GM18507 (cell line): ENCODE measurements around the gene DCAF4.
"Not testable (repeated sequence)": the region's sequence is repeated elsewhere in the genome, so short reads cannot be mapped to it uniquely, and the experiment has no call there.

ENCODE experiments used
- DNase-seq: peaks from one replicate; pipeline ENCODE4 v3.0.0; 2011; ENCODE audit warnings: low read depth; ENCODE audit not compliant: insufficient read length; ENCODE audit errors: extremely low spot score
- FAIRE-seq: peaks from 2 replicates; lab custom pipeline; 2011; peaks lifted over from hg19 to GRCh38; lab: Jason Lieb, UNC

DCAF4 gene

GRCh38 chr14:72961579-72962335 lies 35.5 kb downstream of the DCAF4 start:
- DNase-seq (no peak), FAIRE-seq (no peak)

DNA sequence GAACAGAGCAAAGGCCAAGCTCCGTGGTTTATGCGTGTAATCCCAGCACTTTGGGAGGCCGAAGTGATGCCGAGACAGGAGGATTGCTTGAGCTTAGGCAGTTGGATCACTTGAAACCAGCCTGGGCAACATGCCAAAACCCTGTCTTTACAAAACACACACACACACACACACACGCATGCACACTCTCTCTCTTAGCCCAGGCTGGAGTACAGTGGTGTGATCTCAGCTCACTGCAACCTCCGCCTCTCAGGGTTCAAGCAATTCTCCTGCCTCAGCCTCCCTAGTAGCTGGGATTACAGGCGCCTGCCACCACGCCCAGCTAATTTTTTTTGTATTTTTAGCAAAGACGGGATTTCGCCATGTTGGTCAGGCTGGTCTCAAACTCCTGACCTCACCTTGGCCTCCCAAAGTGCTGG lies 36.1 kb downstream of the DCAF4 start:
- not testable (repeated sequence) for FAIRE-seq, DNase-seq

GRCh38 chr14:72962829-72963312 lies 36.6 kb downstream of the DCAF4 start:
- DNase-seq (no peak), FAIRE-seq (no peak)

DNA sequence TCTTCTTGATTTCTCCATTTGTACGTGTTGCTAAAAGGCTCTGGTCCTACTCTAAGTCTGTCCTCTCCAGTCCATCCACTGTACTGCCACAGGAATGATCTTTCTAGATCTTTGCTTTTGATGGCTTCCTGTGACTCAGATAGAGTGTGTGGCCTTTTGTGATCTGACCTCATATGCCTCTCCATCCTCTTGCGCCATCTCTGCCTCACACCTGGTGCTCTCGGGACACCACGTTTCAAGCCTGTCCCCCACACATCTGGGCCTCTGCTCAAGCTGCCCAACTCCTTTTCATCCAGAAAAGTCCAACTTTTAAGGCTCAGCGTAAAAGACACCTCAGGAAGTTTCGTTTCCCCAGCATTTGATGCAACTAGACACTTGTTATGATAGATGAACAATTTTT lies 39.0 kb downstream of the DCAF4 start:
- DNase-seq, result no peak
- no peak for FAIRE-seq

GRCh38 chr14:72966038-72966437 lies 39.8 kb downstream of the DCAF4 start:
- DNase-seq (no peak), FAIRE-seq (no peak)

GRCh38 chr14:72968316-72968715 lies 42.1 kb downstream of the DCAF4 start:
- FAIRE-seq, result no peak
- DNase-seq, result no peak

DNA sequence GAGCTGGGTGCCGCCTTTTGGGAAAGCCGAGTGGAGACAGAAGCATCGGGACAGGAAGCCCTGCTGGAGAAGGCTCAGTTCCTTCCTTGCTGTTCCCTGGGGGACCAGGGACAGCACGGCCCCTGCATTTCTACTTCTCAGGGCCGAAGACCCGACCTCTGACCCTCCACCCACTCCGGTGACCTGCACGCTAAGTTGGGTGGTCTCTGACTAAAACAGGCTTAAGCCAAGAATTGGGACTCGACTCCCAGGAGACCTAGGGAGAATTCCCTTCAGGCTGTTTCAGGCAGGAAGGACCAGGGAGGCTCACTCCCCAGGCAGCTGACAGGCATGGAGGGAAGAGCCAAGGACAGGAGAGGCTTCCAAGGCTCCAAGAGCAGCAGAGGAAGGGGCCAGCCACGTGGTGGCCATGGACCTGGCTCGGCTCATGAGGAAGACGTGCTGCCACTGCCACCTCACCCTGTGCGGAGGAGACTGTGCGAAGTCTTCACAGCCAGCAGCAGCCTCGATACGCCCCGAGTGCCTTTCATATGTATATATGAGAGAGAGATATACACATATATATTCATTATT lies 43.9 kb downstream of the DCAF4 start:
- no peak for DNase-seq
- FAIRE-seq, result no peak

DNA sequence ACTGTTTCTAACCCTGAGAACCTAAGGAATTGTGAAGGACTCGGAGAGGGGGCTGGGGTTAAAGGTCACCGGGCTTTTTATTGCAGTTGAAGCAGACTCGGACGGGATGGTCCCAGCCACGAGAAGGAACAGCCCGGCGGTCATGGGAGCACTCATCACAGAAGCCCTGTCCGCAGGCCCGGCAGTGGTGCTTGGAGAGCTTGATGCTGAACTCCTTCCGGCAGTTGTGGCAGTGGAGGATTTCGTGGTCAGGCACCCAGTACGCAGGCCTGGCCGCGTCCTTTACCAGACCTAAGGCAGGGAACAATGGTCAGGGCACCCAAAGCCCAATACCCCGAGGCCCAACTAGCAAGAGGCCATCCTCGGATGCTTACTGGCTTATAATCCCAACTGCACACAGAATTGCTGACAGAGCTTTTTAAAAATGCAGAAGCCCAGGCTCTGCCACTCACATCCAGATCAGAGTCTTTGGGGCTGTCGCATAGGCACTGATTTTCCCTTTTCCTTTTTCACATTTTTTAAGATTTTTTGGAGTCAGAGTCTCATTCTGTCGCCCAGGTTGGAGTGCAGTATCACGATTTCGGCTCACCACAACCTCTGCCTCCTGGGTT lies 44.7 kb downstream of the DCAF4 start:
- DNase-seq, result no peak
- no peak for FAIRE-seq

- no peak for FAIRE-seq
Observed at GRCh38 chr14:72974661-72975060, 48.4 kb downstream of the DCAF4 start.

GRCh38 chr14:72975770-72976169 lies 49.5 kb downstream of the DCAF4 start:
- DNase-seq (no peak), FAIRE-seq (no peak)

More at GRCh38 chr14:72974661-72975060, 48.4 kb downstream of the DCAF4 start:
- DNase-seq, result no peak

DNA sequence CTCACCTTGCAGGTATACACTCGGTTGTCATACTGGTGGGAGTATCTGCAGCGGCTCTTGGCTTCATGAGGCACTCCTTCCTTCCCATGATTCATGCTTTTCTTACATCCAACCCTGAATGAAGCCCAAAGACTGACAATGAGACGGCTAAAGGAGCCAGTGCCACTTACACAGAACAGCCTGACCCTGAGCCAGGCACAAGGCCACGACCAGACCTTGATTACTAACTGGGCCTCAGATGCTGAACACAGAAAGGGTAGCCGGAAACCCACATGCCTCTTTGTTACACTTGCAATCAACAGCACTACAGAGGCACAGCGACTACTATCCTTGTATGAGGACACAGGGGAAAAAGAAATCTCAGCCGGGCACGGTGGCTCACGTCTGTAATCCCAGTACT lies 52.6 kb downstream of the DCAF4 start:
- FAIRE-seq (no peak), DNase-seq (no peak)

- DNase-seq (no peak), FAIRE-seq (no peak)
Observed at GRCh38 chr14:72980863-72981262, 54.6 kb downstream of the DCAF4 start.

DNA sequence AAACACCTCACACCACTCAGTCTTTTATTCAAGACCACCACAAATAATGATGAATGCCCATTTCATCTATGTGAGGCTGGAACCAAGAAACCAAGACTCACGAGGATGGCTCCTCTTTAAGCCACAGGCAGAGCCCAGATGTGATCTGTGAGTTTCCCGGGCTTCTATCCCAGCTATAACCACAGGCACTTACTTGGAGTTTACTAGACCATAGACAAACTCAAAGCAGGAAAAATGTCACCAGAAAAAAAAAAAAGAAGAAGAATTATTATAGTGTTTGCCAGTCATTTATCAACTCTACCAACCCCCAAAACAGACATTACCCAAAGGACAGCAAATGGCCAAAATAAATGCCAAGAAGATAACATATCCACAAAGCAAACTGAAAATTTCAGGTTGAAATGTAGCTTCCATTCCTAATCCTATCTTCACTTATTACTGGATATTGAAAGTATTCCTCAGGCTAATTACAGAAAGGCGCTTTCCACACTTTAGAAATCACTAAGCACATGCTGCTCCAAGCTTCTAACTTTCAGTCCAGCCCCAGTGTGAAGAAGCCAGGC lies 56.0 kb downstream of the DCAF4 start:
- FAIRE-seq, result no peak
- no peak for DNase-seq

DNA sequence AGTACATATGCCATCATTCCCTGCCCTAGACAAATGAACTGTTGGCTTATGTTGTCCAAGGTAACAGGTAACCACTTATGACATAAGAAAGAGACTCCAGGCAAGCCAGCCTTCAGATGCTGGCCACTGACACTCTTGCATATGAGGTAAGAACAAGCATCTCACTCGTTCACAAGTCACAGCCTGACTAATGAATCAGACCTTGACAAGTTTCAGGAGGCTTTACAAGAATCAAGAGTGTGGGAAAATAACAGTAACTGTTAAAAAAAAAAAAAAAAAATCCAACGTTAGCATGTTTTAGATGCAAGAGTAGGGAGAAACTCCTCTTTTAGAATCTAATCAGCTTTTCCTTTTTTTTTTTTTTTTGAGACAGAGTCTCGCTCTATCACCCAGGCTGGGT lies 60.0 kb downstream of the DCAF4 start:
- DNase-seq, result no peak
- no peak for FAIRE-seq

- DNase-seq (no peak), FAIRE-seq (no peak)
Observed at GRCh38 chr14:72986857-72987256, 60.6 kb downstream of the DCAF4 start.

DNA sequence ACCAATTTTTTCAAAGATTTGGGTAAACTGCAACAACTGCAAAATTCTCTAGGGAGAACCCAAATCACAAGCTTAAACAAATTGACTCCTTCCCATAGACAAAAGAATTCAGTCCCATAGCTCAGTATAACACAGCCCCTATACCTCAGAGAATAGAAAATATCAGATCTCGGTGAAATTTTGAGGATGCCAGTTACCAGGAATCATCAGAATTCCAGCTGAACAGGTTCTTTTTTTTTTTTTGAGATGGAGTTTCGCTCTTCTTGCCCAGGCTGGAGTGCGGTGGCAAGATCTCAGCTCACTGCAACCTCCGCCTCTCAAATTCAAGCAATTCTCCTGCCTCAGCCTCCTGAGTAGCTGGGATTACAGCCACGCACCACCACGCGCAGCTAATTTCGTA lies 63.9 kb downstream of the DCAF4 start:
- no peak for FAIRE-seq
- no peak for DNase-seq

- FAIRE-seq (no peak), DNase-seq (no peak)
Observed at GRCh38 chr14:72996916-72997315, 70.7 kb downstream of the DCAF4 start.

DNA sequence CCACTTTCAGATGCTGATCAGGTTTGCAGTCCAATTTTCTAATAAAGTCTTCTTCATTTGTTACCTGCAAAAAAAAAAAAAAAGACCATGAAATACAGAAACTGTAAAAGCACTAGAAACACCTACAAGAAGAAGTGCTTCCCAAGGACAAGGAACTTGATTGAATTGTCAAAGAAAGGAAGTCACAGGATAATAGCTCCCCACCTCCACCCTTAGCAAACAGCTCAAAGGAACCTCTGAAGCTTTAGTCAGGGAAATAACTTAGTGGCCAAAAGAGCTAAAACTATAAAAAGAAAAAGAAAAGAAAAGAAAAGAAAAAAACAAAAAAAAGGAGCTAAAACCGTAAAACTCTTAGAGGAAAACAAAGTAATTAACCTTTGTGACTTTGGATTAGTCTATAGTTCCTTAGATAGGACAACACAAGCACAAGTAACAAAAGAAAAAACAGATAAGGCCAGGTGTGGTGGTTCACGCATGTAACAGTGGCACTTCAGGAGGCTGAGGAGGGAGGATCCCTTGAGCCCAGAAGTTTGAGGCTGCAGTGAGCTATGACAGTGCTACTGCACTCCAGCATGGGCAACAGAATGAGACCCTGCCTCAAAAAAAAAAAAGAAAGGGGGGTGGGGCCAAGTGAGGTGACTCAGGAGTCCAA lies 72.1 kb downstream of the DCAF4 start:
- DNase-seq (no peak), FAIRE-seq (no peak)

GRCh38 chr14:72999316-72999715 lies 73.1 kb downstream of the DCAF4 start:
- DNase-seq, result no peak
- FAIRE-seq, result no peak

DNA sequence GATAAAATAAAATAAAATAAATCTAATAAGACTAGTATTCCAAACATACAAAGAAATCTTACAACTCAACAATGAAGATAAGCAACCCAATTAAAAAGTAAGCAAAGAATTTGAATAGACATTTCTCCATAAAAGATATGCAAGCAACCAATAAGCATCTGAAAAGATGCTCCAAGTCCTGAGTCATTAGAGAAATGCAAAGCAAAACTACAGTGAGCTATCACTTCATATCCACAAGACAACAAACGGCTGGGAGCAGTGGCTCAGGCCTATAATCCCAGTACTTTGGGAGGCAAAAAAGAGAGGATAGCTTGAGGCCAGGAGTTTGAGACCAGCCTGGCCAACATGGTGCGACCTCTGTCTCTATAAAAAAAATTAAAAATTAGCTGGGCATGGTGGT lies 73.8 kb downstream of the DCAF4 start:
- no peak for FAIRE-seq
- DNase-seq, result no peak
